ENCODE data around the gene NOL4L.

NOL4L gene

GRCh38 chr20:32476684-32477593 lies 108.2 kb downstream of the NOL4L start:
- Histone ChIP-seq H3K4me1 (ENCODE audit: insufficient read depth, low read length, severe bottlenecking) (peaks cover 5% of the 10 kb centered on the region), H3K9ac (ENCODE audit: low read length) (no peak overlapping the region), H3K9me2 (ENCODE audit: low read depth, low read length) (no peaks in the 10 kb centered on the region), H2AFZ (ENCODE audit: low read length) (no peak overlapping the region), H3K4me3 (ENCODE audit: low read depth, low read length, poor library complexity, severe bottlenecking) (no peak overlapping the region), H3K27me3 (ENCODE audit: insufficient read depth, low read length) (peaks cover 3% of the 10 kb centered on the region; the same call in 1 of the 2 replicates), H3K27ac (ENCODE audit: low read depth, low read length, poor library complexity, severe bottlenecking) (no peak overlapping the region), H3F3A (ENCODE audit: insufficient read depth, low read length) (no peaks in the 10 kb centered on the region), H3K4me2 (ENCODE audit: low read length) (no peak overlapping the region), H4K20me1 (ENCODE audit: insufficient read depth, low read length) (no peaks in the 10 kb centered on the region), H3K9me3 (ENCODE audit: low read length) (no peaks in the 10 kb centered on the region), H3K36me3 (ENCODE audit: insufficient read depth, low read length) (peaks cover 1% of the 10 kb centered on the region; the same call in 1 of the 2 replicates), H3K79me2 (ENCODE audit: insufficient read depth, low read length) (no peaks in the 10 kb centered on the region)
- no peak for TF ChIP-seq EZH2 (IDR thresholded peaks at IDR 0.05; ENCODE audit: borderline replicate concordance, low read length)
- no peak for TF ChIP-seq CTCF (IDR thresholded peaks at IDR 0.05; ENCODE audit: low read length)

DNA sequence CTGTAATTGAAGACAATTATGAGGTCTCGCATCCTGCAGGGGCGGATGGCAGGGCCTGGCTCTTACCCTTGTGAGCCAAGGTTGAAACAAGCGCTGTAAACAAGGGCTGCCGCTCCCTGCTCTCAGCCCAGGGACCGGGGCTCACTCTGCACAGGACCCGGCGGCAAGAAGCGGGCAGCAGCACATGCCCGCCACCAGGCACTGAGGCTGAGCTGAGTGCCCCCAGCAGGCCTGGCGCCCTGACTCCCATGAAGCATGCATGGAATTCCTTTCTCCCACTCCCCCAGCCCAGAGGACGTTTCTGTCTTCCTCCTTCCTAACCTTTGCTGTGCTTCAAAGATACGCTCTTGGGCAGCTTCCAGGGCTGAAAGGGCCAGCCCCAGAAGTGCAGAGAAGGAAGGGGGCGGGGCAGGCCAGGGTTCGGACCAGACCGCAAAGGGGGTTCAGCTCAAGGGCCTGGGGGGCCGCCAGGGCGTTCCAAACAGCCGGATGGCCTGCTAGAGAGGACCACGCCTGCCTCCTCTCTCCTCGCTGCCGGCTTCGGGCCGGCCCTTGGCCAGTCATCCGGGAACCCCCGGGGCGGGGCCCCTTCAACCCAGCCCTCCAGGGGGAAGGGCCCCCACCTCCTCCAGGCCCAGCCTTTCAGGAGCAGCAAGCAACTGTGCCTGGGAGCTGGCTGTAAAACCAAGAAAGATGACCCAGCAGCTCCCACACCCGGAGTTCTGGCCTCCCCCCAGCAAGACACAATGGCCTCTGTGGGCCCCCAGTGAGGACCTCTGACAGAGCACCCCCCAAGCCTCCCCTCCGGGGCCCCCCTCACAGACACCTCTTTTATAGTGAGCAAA lies 109.9 kb downstream of the NOL4L start:
- no peak overlapping the region for H3K27ac ChIP-seq (ENCODE audit: low read depth, low read length, poor library complexity, severe bottlenecking)
- no peaks in the 10 kb centered on the region for H4K20me1 ChIP-seq (ENCODE audit: insufficient read depth, low read length)
- H3K4me1 ChIP-seq (ENCODE audit: insufficient read depth, low read length, severe bottlenecking), result peaks cover 9% of the 10 kb centered on the region
- no peak overlapping the region for H3K9ac ChIP-seq (ENCODE audit: low read length)
- peaks cover 3% of the 10 kb centered on the region; the same call in 1 of the 2 replicates for H3K27me3 ChIP-seq (ENCODE audit: insufficient read depth, low read length)
- no peaks in the 10 kb centered on the region for H3K79me2 ChIP-seq (ENCODE audit: insufficient read depth, low read length)
- peaks cover 3% of the 10 kb centered on the region; the same call in 1 of the 2 replicates for H3K36me3 ChIP-seq (ENCODE audit: insufficient read depth, low read length)
- no peak for TF ChIP-seq CTCF (IDR thresholded peaks at IDR 0.05; ENCODE audit: low read length)
- no peak for TF ChIP-seq EZH2 (IDR thresholded peaks at IDR 0.05; ENCODE audit: borderline replicate concordance, low read length)
- H2AFZ ChIP-seq (ENCODE audit: low read length), result no peak overlapping the region
- no peaks in the 10 kb centered on the region for H3K9me3 ChIP-seq (ENCODE audit: low read length)
- H3F3A ChIP-seq (ENCODE audit: insufficient read depth, low read length), result no peaks in the 10 kb centered on the region
- no peaks in the 10 kb centered on the region for H3K9me2 ChIP-seq (ENCODE audit: low read depth, low read length)
- no peak overlapping the region for H3K4me3 ChIP-seq (ENCODE audit: low read depth, low read length, poor library complexity, severe bottlenecking)
- H3K4me2 ChIP-seq (ENCODE audit: low read length), result no peak overlapping the region

DNA sequence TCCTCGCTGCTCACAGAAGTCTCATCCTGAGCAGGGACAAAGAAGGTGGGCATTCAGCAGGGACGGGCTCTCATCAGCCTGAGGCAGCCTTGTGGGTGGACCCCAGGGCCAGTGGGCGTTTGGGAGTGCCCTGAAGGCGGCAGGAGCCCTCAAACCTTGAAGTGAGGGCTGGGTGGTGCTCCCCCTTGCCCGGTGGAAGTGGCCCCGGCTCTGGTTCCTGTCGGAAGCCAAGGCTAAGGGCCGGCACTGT lies 110.5 kb downstream of the NOL4L start:
- Histone ChIP-seq H3K79me2 (ENCODE audit: insufficient read depth, low read length) (no peaks in the 10 kb centered on the region), H3K4me1 (ENCODE audit: insufficient read depth, low read length, severe bottlenecking) (peaks cover 14% of the 10 kb centered on the region), H3K27me3 (ENCODE audit: insufficient read depth, low read length) (peaks cover 3% of the 10 kb centered on the region; the same call in 1 of the 2 replicates), H3K4me3 (ENCODE audit: low read depth, low read length, poor library complexity, severe bottlenecking) (no peak overlapping the region), H4K20me1 (ENCODE audit: insufficient read depth, low read length) (no peaks in the 10 kb centered on the region), H3F3A (ENCODE audit: insufficient read depth, low read length) (no peaks in the 10 kb centered on the region), H3K36me3 (ENCODE audit: insufficient read depth, low read length) (peaks cover 3% of the 10 kb centered on the region; the same call in 1 of the 2 replicates), H2AFZ (ENCODE audit: low read length) (no peak overlapping the region), H3K27ac (ENCODE audit: low read depth, low read length, poor library complexity, severe bottlenecking) (no peak overlapping the region), H3K9me2 (ENCODE audit: low read depth, low read length) (no peaks in the 10 kb centered on the region), H3K4me2 (ENCODE audit: low read length) (no peak overlapping the region), H3K9me3 (ENCODE audit: low read length) (no peaks in the 10 kb centered on the region), H3K9ac (ENCODE audit: low read length) (no peak overlapping the region)
- TF ChIP-seq EZH2 (IDR thresholded peaks at IDR 0.05; ENCODE audit: borderline replicate concordance, low read length), result no peak
- TF ChIP-seq CTCF (IDR thresholded peaks at IDR 0.05; ENCODE audit: low read length), result no peak
